ENCODE results near the gene DPEP2NB.
"Not testable (repeated sequence)": the region's sequence is repeated elsewhere in the genome, so short reads cannot be mapped to it uniquely, and the experiment has no call there.

Gene DPEP2NB, protein sequence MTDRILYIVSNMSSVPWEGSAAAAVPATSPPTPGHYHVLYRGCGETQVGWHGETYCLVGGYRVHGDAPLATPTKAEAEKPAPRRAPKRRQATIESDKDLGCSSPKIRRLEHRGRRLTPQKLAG

DNA sequence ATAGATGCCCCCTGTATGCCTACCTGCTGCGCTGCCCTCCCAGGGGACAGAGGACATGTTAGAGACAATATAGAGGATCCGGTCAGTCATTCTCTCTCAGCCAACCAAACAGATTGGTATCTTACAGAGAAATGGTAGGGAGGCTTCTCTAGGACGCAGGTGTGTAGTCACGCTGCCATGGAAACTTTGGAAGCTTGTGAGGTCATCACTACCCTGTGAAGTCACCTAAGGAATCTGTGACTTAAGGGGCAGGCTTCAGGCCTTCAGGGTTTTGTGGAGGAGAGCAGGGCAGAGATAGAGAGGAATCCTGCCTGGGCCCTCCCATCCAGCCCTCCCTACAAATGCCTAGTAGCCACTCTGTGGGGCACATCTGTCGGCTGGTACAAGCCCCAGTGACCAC lies at the start of gene DPEP2NB:
TSS of gene DPEP2NB (minus strand) at position 231 of the 400 bp plus-strand sequence. CDS start at position 90, 141 bp downstream.
- no peak for DNase-seq

DNA sequence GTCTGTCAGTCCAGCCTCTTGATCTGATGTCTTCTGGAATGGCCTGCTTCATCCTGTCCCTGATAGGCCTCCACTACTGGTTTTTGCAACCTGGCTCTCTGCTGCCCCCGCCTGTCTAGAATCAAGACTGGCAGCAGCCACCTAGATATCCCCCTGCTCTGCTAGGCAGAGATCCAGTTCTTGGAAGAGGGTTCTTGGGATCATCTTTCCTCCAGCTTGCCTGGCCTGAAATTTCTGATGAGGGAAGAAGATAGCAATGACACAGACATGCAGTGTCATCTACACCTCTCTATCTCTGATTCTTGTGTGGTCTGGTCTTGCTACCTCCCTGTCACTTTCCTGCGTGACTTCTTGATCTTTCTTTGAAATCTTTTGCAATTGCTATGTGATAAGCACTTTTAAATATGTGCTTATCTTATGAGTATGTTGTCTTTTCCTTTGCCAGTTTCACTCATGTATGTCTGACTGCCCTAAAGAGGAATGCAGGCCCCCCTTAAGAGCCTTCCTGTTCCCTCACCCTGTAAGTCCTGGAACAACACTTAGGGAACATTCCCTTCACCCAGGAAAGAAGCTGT lies 49.2 kb upstream of the DPEP2NB start:
- peak; percentile 47 to 84 for DNase-seq

DNA sequence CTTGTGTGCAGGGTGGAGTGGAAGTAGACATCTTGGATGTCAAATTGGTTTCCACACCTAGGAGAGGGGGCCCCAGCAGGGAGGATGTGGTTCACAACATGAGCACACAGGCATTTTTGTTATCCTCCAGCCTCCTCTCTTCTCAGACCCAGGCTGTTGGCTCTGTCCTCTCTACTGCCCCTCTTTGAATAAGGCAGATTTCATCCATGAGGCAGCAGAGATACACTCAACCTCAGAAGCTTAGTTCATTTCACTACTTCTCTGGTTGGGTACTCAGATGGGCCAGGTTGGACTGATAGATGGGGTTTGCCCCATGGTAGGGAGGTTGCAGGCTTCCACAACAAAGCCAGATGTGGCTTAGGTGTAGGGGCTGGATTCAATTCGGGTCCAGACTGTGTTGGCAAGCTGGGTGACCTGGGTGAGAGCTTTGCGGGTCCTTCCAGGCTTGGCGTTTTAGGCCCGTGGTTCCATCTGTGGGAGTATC lies 47.2 kb upstream of the DPEP2NB start:
- DNase-seq: no peak

DNA sequence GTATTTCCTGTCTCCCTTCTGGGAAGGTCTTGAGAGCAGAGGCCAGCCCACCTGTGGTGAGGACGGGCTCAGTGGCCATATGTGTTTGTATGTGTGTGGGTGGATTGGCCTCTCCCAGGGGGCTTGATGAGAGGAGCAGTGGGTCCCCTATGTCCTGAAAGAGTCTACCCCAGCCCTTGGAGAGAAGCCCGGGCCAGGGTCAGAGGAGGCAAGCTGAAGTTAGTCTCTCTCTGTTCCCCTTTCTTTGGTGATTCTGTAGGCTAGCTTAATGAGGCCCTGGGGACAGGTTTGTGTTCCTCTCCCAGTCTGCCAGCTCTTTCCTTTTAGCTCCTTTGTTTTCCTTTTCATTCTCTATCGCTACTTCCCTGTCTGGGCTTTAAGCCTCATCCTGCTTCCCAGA lies 45.7 kb upstream of the DPEP2NB start:
- DNase-seq: no peak

DNA sequence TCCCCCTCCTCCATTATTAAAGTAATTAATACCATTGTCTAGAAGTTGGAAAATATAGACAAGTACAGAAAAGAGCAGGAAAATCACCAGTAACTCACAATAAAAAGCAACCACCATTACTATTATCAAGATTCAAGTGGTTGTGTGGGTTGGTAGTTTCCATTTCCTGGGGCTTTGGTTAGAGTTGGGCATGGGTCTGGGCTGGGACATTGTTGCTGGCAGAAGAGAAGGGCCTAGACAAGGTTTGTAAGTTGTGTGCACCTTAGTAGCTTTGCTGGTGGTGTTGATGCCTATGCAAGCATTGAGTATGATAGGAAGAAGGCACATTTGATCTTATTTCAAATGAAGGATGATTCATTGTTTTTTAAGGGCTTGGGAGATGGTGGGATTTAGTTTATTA lies 44.1 kb upstream of the DPEP2NB start:
- no peak for DNase-seq

DNA sequence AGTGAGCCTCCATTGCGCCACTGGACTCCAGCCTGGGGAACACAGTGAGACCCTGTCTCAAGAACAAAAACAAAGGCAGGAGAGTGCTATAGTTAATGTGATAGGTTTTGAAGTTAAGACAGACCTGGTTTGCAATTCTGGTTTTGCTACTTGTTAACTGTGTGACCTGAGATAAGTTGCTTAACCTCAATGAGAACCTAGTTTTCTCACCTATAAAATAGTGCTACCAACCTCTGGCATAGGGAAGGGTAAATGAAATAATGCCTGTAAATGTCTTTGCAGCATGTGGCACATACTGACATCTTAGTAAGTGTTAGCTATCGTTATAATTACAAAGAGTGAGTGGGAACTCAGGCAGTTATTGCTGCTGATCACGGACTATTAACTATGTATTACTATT lies 39.7 kb upstream of the DPEP2NB start:
- DNase-seq: no peak

DNA sequence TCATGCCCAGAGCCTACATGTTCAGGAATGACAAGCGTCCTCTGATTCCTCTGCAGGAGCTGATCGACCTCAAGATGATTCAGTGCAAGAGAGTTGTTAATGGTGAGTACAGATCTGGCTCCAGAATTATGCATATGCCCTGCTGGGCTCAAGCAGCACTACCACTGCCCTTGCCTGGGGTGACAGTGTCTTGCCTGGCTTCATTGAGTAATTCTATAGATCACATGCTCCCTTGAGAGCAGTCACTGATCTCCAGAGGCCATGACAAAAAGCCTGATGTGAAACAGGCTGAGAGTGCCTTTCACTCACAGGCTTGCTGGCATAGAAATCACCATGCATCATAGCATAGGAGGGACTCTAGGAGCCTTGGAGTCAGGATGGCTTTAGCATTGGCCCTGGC lies 33.7 kb upstream of the DPEP2NB start:
- DNase-seq: peak; percentile 39 to 75

DNA sequence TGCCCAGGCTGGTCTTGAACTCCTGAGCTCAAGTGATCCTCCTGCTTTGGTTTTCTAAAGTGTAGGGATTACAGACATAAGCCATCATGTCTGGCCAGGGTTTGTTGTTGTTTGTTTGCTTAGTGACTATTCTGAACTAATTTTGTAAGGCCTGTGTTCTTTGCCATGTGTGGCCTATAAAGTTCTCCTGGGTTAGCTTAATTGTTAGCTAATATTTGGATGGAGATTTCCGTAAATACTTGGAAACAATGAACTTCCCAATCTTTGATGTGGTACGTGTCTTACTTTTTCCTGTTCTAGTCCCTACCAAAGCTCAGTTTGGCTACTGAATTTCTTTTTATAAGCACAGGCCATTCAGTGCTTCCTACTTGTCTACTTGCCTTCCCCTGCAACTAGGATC lies 32.3 kb upstream of the DPEP2NB start:
- no peak for DNase-seq

DNA sequence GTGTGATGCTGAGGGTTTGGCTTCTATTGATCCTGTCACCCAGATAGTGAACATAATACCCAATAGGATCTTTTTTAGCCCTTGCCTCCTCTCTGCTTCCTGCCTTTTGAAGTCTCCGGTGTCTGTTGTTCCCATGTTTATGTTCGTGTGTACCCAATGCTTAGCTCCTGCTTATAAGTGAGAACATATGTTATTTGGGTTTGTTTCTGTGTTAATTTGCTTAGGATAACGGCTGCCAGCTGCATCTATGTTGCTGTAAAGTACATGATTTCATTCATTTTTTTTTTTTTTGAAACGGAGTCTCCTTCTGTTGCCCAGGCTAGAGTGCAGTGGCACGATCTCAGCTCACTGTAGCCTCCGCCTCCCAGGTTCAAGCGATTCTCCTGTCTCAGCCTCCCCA lies 30.4 kb upstream of the DPEP2NB start:
- no peak for DNase-seq

DNA sequence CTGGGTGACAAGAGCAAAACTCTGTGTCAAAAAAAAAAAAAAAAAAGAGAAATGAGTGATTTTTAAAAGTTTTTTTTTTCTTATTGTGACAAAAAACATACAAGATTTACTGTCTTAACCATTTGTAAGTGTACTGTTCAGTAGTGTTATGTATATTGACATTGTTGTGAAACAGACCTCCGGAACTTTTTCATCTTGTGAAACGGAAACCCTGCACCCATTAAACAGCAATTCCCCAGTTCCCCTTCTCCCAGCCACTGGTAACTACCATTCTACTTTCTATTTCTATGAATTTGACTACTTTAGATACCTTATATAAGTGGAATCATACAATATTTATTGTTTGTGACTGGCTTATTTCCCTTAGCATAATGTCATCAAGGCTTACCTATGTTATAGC lies 26.1 kb upstream of the DPEP2NB start:
- peak; percentile 70 to 76 for DNase-seq

DNA sequence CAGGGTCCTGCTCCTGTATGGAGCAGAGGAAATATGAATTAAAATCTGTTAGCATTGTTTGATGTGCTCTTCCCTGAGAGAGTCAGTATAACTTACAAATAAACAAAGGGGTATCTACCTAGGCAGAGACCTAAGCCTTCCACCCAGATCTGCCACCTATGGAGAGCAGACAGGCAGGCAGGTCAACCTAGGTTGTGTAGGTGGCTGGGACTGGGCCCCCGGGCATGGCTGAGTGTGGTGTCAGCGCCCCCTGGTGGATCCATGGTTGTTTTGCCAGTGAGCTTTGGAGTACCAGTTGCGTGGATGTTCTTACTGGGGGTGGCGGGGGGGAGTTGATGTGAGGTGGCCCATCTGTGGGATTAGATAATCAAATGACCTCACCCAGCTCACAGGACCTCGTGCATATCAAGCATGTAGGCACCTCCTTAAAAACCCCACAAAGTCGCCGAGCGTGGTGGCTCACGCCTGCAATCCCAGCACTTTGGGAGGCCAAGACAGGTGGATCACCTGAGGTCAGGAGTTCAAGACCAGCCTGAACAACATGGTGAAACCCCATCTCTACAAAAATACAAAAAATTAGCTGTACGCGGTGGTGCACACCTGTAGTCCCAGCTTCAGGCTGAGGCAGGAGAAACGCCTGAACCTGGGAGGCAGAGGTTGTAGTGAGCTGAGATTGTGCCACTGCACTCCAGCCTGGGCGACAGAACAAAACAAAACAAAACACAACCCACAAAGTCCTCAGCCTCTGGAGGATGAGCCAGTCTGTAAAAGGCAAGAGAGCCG lies 25.0 kb upstream of the DPEP2NB start:
- DNase-seq: peak; percentile 46 to 83

DNA sequence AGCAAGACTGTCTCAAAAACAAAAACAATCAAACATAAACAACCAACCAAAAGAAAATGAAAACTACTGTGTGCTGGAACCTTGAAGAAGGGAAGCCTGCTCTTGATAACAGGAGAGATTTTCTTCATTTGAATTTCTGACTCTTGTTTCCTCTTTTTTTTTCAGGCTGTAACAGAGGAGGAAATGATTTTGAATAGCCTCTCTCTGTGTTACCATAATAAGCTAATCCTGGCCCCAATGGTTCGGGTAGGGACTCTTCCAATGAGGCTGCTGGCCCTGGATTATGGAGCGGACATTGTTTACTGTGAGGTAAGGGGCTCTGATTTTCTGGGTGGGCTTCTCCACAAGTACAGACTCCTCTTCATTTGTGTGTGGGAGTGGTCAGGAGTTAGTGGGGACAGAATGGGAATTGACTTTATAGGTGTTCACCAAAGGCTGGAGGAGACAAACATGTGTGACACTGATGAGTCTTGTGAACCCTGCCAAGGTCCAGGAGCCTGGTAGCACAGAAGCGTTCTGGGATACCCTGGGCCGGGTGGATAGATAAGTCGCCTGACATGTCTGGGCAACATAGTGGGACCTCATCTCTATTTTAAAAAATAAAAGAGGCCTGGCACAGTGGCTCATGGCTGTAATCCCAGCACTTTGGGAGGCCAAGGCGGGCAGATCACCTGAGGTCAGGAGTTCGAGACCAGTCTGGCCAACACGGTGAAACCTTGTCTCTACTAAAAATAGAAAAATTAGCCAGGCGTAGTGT lies 22.3 kb upstream of the DPEP2NB start:
- peak; percentile 20 to 22 for DNase-seq

DNA sequence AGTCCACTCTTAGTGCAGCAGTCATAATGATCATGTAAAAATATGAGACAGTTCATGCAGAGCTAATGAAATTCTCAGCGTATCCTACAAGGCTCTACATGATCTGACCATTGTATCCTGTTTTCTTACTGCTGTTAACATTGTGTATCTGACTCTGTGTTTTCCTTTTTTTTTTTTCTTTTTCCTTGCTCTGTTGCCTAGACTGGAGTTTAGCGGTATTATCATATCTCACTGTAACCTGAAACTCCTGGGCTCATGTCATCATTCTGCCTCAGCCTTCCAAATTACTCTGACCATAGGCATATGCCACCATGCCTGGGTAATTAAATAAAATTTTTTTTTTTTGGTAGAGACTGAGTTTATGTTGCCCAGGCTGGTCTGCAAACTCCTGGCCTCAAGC lies 19.5 kb upstream of the DPEP2NB start:
- no peak for DNase-seq

DNA sequence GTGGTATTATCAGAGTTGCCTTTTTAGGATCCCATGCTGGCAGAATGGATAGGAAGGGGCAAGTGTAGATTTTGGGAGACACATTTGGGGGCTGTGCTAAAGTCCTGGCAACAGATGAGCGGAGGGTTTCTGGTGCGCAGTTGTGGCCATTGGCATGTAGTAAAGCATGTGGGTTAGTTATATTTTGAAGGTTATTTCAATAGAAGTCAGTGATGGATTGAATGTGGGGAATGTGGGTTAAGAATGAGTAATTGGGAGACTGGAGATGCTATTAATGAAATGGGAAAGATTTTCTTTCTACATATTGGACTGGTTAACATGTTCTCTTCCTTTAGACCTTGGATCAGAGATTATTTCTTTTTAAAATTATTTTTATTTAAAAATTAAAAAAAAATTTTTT lies 17.4 kb upstream of the DPEP2NB start:
- DNase-seq: no peak

DNA sequence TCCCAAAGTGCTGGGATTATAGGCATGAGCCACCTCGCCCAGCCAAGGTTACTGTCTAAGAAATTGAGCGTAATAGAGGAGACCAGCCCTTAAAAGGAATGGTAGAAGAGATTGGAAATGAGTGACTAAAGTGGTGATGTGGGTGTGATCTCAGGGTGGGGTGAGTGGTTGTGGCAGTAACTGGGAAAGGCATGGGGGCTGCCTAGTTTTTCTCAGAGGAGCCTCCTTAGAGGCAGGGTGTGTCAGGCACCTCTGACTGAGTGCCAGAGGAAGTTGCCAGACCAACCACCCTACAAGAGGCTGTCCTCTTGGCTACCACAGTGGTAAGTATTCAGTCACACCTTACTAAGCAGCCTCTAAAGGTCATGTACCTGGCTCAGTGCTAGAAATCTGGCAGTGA lies 16.2 kb upstream of the DPEP2NB start:
- DNase-seq: no peak

DNA sequence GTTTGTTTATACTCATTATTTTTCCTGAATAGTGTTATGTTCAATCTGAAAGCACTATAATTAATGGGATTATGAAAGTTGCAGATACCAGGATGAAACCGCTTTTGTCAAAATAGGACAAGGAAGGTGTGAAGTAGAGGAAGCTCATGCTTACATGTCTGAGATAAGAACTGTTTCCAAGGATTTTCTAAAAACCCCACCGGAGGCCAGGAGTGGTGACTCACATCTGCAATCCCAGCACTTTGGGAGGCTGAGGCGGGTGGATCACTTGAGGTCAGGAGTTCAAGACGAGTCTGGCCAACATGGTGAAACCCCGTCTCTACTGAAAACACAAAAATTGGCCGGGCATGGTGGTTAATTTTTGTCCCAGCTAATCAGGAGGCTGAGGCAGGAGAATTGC lies 14.4 kb upstream of the DPEP2NB start:
- DNase-seq: not testable (repeated sequence)

DNA sequence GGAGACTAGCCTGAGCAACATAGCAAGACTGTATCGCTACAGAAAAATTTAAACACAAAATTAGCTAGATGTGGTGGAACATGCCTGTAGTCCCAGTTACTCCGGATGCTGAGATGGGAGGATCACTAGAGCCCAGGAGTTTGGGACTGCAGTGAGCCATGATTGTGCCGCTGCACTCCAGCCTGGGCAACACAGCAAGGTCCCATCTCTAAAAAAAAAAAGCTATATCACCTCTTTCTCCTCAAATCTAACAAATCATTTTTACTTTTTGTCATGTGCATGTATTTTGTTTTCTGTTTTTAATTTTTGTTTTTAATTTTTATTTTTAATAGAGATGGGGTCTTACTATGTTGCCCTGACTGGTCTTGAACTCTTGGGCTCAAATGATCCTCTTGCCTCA lies 13.3 kb upstream of the DPEP2NB start:
- no peak for DNase-seq

DNA sequence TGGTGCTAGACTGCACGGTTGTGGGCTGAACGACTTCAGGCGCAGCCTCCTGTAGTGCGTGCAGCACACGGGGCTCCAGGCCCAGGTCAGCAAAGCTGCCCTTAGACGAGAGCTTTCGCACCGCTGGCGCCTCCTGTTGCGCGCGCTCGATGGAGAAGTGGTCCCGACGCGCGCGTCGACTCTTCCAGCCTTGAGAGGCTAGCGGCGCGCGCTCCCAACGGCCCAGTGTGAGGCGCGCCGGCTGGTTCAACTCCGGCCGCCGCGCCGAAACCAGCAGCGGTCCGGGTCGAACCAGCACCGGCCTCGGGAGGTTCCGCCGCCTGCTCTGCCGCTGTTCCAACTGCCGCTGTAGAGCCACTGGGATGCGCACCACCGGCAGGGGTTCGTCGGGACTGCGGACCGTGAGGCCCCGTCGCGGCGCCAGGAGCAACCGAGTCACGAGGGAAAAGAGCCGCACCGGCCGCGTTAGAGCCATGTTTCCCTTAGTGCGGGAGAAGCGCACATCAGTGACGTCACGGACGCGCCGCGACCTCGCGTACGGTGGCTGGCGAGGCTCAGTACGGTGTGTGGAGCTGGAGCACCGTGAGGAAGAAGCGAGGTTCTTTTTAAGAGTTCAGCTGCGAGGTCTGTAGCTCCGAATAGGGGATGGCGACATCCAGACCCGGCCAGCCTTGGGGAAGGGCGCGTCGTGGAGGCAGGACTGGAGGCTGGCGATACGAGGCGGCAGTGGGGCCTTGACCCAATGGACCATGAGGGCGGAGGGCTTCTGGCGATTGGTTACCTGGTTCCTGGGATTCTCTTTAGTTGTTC lies 7.2 kb upstream of the DPEP2NB start, which contains the start of the genes DDX28 and DUS2:
TSS of gene DDX28 (minus strand) at position 505 of the 810 bp plus-strand sequence. CDS start at position 475, 30 bp downstream.
TSS of gene DUS2 (plus strand) at position 557 of the 810 bp plus-strand sequence. CDS start 14,740 bp downstream, outside the sequence.
- DNase-seq: peak; percentile 89 to 99

DNA sequence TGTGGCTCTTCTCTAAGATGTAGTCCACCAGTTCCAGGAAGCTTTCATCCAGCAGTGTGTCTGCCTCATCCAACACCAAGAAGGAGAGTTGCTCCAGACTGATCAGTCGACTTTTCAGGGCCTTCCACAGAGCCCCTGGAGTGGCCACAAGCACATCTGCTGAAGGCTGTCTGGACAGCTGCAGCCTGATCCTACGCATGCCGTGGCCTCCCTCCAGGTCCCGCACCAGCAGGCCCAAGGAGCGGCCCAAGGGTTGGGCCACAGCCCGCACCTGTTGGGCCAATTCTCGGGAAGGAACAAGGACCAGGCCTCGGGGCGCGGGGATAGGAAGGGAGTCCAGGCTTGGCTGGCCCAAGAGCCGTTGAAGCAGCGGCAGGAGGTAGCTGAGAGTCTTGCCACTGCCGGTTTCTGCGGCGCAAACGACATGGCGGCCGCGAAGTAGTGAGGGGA lies 6.6 kb upstream of the DPEP2NB start:
- DNase-seq: no peak

DNA sequence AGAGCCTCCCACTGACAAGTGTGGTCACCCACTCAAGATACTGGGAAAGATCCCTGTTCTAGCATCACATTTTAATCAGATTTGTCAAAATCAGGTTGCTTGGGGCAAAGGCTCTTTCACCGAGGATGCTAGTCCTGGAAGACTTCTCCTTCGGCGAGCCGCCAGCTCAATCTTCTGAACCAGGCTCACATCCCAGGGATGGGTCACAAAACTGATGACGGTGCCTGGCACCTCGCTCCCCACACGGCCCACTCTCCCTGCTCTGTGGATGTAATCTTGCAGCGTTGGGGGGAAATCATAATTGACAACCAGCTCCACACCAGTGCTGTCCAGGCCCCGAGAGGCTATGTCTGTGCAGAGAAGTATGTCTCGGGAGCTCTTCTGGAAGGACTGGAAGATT lies 5.8 kb upstream of the DPEP2NB start:
- DNase-seq: no peak

DNA sequence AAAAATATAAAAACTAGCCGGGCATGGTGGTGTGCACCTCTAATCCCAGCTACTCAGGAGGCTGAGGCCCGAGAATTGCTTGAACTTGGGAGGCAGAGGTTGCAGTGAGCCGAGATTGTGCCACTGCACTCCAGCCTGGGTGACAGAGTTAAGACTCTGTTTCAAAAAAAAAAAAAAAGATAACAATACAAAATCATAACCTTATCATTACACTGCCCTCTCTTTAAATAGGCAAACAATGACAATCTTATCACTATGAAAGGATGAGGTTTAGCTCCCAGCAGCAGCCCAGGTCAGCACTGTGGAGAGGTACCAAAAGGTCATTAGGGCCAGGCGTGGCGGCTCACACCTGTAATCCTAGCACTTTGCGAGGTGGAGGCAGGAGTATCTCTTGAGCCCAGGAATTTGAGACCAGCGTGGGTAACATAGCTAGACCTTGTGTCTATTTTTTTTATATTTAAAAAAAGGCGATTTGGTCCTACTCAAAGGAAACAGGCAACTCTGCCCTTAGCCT lies 3.5 kb upstream of the DPEP2NB start:
- no peak for DNase-seq

DNA sequence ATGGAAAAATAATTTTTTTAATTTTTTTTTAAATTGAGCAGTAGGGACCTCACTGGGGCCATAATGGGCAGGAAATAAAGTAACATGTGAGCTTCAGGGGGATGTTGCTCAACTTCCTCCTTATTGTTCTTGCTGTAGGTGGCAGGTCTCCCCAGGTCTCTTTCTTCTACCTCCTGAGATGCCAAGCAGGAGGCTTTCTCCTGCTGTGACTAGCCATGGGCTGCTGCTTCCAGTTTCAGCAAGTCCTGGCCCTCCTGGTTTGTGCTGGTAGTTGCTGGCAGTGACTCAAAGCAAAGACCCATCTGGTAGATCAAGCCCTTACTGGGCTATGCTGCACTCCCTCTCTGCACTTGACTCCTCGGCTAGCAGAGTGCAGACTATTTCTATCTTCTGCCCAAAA lies 2.3 kb downstream of the DPEP2NB start:
- peak in 1 of 2 donors; percentile 14 for DNase-seq
